HG03378 (cell line): ENCODE measurements around the gene PLTP.

Source experiments
- ATAC-seq: cut with Tn5 transposase; IDR thresholded peaks from one replicate; pipeline ENCODE4 v1.9.1; 2021; ENCODE audit warnings: mild to moderate bottlenecking, moderate library complexity; ENCODE audit not compliant: unreplicated experiment

Gene PLTP

GRCh38 chr20:45921337-45922189 is 9.6 kb upstream of the PLTP start:
- no peak for ATAC-seq

GRCh38 chr20:45920462-45921336 is 8.7 kb upstream of the PLTP start:
- ATAC-seq, result no peak

- ATAC-seq, result no peak
These were observed 7.8 kb upstream of the PLTP start for GRCh38 chr20:45919542-45920399.

- no peak for ATAC-seq
These were observed 7.0 kb upstream of the PLTP start for GRCh38 chr20:45918779-45919537.

GRCh38 chr20:45918182-45918737 is 6.3 kb upstream of the PLTP start:
- no peak for ATAC-seq

GRCh38 chr20:45917790-45918141 is 5.8 kb upstream of the PLTP start:
- ATAC-seq, result no peak

GRCh38 chr20:45913116-45913515 is 1.2 kb upstream of the PLTP start:
- ATAC-seq, result no peak

GRCh38 chr20:45912344-45912682 is 358 bp upstream of the PLTP start:
- no peak for ATAC-seq

GRCh38 chr20:45910670-45911485 is 1.1 kb downstream of the PLTP start:
- ATAC-seq, result peak; percentile 88

GRCh38 chr20:45909817-45910669 is 1.9 kb downstream of the PLTP start:
- ATAC-seq, result no peak

GRCh38 chr20:45909336-45909808 is 2.6 kb downstream of the PLTP start:
- no peak for ATAC-seq

GRCh38 chr20:45908084-45908483 is 3.9 kb downstream of the PLTP start:
- no peak for ATAC-seq

GRCh38 chr20:45907219-45907948 is 4.6 kb downstream of the PLTP start:
- no peak for ATAC-seq

- no peak for ATAC-seq
These were observed 6.4 kb downstream of the PLTP start for GRCh38 chr20:45905505-45906079.

- ATAC-seq, result no peak
These were observed 7.1 kb downstream of the PLTP start for GRCh38 chr20:45904583-45905504.

GRCh38 chr20:45902199-45902701 is 9.7 kb downstream of the PLTP start:
- no peak for ATAC-seq
